NCI-H774 (cell line): ENCODE results near the gene UBA7.
"Not testable (repeated sequence)": the region's sequence is repeated elsewhere in the genome, so short reads cannot be mapped to it uniquely, and the experiment has no call there.

Source experiments
- DNase-seq: peaks from one replicate; lab custom pipeline; 2025; lab: John Stamatoyannopoulos, UW

UBA7 gene

GRCh38 chr3:49781415-49782199, 32.1 kb downstream of the UBA7 start:
- no peak for DNase-seq

GRCh38 chr3:49780975-49781365, 32.8 kb downstream of the UBA7 start:
- DNase-seq = not testable (repeated sequence)

GRCh38 chr3:49780080-49780974, 33.4 kb downstream of the UBA7 start:
- DNase-seq = no peak

- no peak for DNase-seq
These were observed 34.2 kb downstream of the UBA7 start for GRCh38 chr3:49779358-49780079.

- not testable (repeated sequence) for DNase-seq
These were observed 37.7 kb downstream of the UBA7 start for GRCh38 chr3:49776101-49776500.

- no peak for DNase-seq
These were observed 38.2 kb downstream of the UBA7 start for GRCh38 chr3:49775538-49775937.

- DNase-seq = no peak
These were observed 41.0 kb downstream of the UBA7 start for GRCh38 chr3:49772703-49773102.

GRCh38 chr3:49771340-49771938, 42.3 kb downstream of the UBA7 start:
- no peak for DNase-seq

- DNase-seq = no peak
These were observed 43.8 kb downstream of the UBA7 start for GRCh38 chr3:49769926-49770325.

- no peak for DNase-seq
These were observed 44.4 kb downstream of the UBA7 start for GRCh38 chr3:49769286-49769915.

- DNase-seq = no peak
These were observed 49.8 kb downstream of the UBA7 start for GRCh38 chr3:49763981-49764380.

GRCh38 chr3:49761661-49762060, 52.1 kb downstream of the UBA7 start:
- DNase-seq = no peak

GRCh38 chr3:49759226-49759625, 54.5 kb downstream of the UBA7 start:
- DNase-seq = no peak

GRCh38 chr3:49757197-49757596, 56.6 kb downstream of the UBA7 start:
- DNase-seq = no peak

- no peak for DNase-seq
These were observed 57.7 kb downstream of the UBA7 start for GRCh38 chr3:49756036-49756435.
